ENCODE measurements around the gene DPF3. TPM values are rescaled to one million over a fixed set of nuclear protein-coding genes. Genes with fewer than 3 reads are reported as not detected.

The DPF3 gene
- total and polyA plus RNA-seq, 2 donors (not counting 1 experiment from before 2014, with no cell fraction given): 7.6 to 13.7 TPM

- peaks cover 4% of the 10 kb centered on the region for H3K4me1 ChIP-seq (ENCODE audit: control insufficient read depth, extremely low read depth, insufficient read depth, low read length)
- H3K79me2 ChIP-seq (ENCODE audit: control insufficient read depth, insufficient read depth, low read length): no peaks in the 10 kb centered on the region
- peak overlapping the region; percentile 46 to 89 (median 76) for H3K4me3 ChIP-seq (replicated peaks in 1 of 4; ENCODE audit: control extremely low read depth in 1 of 4, insufficient read depth in 1 of 4, low read depth in 3 of 4, low read length in 4 of 4)
- H3K4me2 ChIP-seq (ENCODE audit: extremely low read depth, insufficient read depth, low read length): peak overlapping the region; percentile 93
- H3K9me3 ChIP-seq (ENCODE audit: control insufficient read depth, insufficient read depth, low read depth, low read length): no peaks in the 10 kb centered on the region
- TF ChIP-seq EZH2 (IDR thresholded peaks at IDR 0.05; ENCODE audit: low read length, missing control alignments): no peak
- no peak for TF ChIP-seq CTCF (conservative IDR thresholded peaks at IDR 0.05 in 1 of 2, IDR thresholded peaks at IDR 0.05 in 1 of 2; ENCODE audit: low read depth in 1 of 2, low read length in 2 of 2)
- peaks cover 3% of the 10 kb centered on the region for H3K36me3 ChIP-seq (ENCODE audit: control insufficient read depth, insufficient read depth, low read length)
- H3K9ac ChIP-seq (ENCODE audit: insufficient read depth, low read length): peak overlapping the region; percentile 69
- H3K27me3 ChIP-seq (ENCODE audit: control insufficient read depth, insufficient read depth, low read length): no peaks in the 10 kb centered on the region
- no peaks in the 10 kb centered on the region for H4K20me1 ChIP-seq (ENCODE audit: control insufficient read depth, extremely low read depth, insufficient read depth, low read length)
- peak overlapping the region; percentile 57 for H3K27ac ChIP-seq (ENCODE audit: insufficient read depth, low read length)
- peak overlapping the region; percentile 99 for H2AFZ ChIP-seq (ENCODE audit: low read length)
- DNase-seq (ENCODE audit: low read depth in 2 of 2): no peak
These were observed 32.0 kb upstream of the DPF3 start for GRCh38 chr14:72925815-72926291.

GRCh38 chr14:72925171-72925759, 31.4 kb upstream of the DPF3 start:
- no peaks in the 10 kb centered on the region for H3K79me2 ChIP-seq (ENCODE audit: control insufficient read depth, insufficient read depth, low read length)
- H2AFZ ChIP-seq (ENCODE audit: low read length): peak overlapping the region; percentile 99
- H3K9me3 ChIP-seq (ENCODE audit: control insufficient read depth, insufficient read depth, low read depth, low read length): no peaks in the 10 kb centered on the region
- H3K27ac ChIP-seq (ENCODE audit: insufficient read depth, low read length): peak overlapping the region; percentile 57
- no peak for DNase-seq (ENCODE audit: low read depth in 2 of 2)
- TF ChIP-seq EZH2 (IDR thresholded peaks at IDR 0.05; ENCODE audit: low read length, missing control alignments) (no peak), CTCF (conservative IDR thresholded peaks at IDR 0.05 in 1 of 2, IDR thresholded peaks at IDR 0.05 in 1 of 2; ENCODE audit: low read depth in 1 of 2, low read length in 2 of 2) (no peak)
- H3K4me1 ChIP-seq (ENCODE audit: control insufficient read depth, extremely low read depth, insufficient read depth, low read length): peaks cover 4% of the 10 kb centered on the region
- H3K9ac ChIP-seq (ENCODE audit: insufficient read depth, low read length): no peak overlapping the region
- peak overlapping the region; percentile 93 for H3K4me2 ChIP-seq (ENCODE audit: extremely low read depth, insufficient read depth, low read length)
- peak overlapping the region in 2 of 4 experiments; percentile 85 to 89 for H3K4me3 ChIP-seq (replicated peaks in 1 of 4; ENCODE audit: control extremely low read depth in 1 of 4, insufficient read depth in 1 of 4, low read depth in 3 of 4, low read length in 4 of 4)
- peaks cover 3% of the 10 kb centered on the region for H3K36me3 ChIP-seq (ENCODE audit: control insufficient read depth, insufficient read depth, low read length)
- no peaks in the 10 kb centered on the region for H3K27me3 ChIP-seq (ENCODE audit: control insufficient read depth, insufficient read depth, low read length)
- H4K20me1 ChIP-seq (ENCODE audit: control insufficient read depth, extremely low read depth, insufficient read depth, low read length): no peaks in the 10 kb centered on the region

DNA sequence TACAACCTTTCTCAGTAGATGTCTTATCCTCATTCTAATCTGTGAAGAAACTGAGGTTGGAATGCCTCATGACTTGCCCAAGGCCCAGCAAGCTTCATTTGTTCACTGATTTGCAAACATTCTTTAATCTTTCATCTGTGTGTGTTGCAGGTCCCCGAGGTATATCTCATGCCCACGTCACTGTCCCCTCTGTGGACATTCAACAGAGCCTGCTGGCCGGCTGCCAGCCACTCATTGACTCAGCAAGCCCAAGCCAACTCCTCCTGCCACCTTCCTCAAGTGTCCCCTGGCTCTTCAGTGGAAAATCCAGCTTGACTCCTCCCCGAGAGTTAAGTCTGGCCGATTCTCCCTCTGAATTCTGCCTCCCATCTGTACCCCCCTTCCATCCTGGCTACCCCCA, 30.4 kb upstream of the DPF3 start:
- Histone ChIP-seq H2AFZ (ENCODE audit: low read length) (no peak overlapping the region), H3K4me1 (ENCODE audit: control insufficient read depth, extremely low read depth, insufficient read depth, low read length) (peaks cover 4% of the 10 kb centered on the region), H3K27ac (ENCODE audit: insufficient read depth, low read length) (no peak overlapping the region), H3K4me3 (replicated peaks in 1 of 4; ENCODE audit: control extremely low read depth in 1 of 4, insufficient read depth in 1 of 4, low read depth in 3 of 4, low read length in 4 of 4) (no peak overlapping the region), H3K36me3 (ENCODE audit: control insufficient read depth, insufficient read depth, low read length) (no peaks in the 10 kb centered on the region), H3K9me3 (ENCODE audit: control insufficient read depth, insufficient read depth, low read depth, low read length) (no peaks in the 10 kb centered on the region), H3K79me2 (ENCODE audit: control insufficient read depth, insufficient read depth, low read length) (no peaks in the 10 kb centered on the region), H3K4me2 (ENCODE audit: extremely low read depth, insufficient read depth, low read length) (no peak overlapping the region), H4K20me1 (ENCODE audit: control insufficient read depth, extremely low read depth, insufficient read depth, low read length) (no peaks in the 10 kb centered on the region), H3K27me3 (ENCODE audit: control insufficient read depth, insufficient read depth, low read length) (no peaks in the 10 kb centered on the region), H3K9ac (ENCODE audit: insufficient read depth, low read length) (no peak overlapping the region)
- no peak for DNase-seq (ENCODE audit: low read depth in 2 of 2)
- no peak for TF ChIP-seq CTCF (conservative IDR thresholded peaks at IDR 0.05 in 1 of 2, IDR thresholded peaks at IDR 0.05 in 1 of 2; ENCODE audit: low read depth in 1 of 2, low read length in 2 of 2)
- no peak for TF ChIP-seq EZH2 (IDR thresholded peaks at IDR 0.05; ENCODE audit: low read length, missing control alignments)

Measured in fibroblast of lung (primary cell).